Epidermal melanocyte (primary cell): Measurements from ENCODE around the gene TRIM44.

Experiments used
- DNase-seq: peaks from one replicate; pipeline ENCODE4 v3.0.0; 2011; ENCODE audit warnings: low spot score; ENCODE audit not compliant: insufficient read length

The TRIM44 gene, protein sequence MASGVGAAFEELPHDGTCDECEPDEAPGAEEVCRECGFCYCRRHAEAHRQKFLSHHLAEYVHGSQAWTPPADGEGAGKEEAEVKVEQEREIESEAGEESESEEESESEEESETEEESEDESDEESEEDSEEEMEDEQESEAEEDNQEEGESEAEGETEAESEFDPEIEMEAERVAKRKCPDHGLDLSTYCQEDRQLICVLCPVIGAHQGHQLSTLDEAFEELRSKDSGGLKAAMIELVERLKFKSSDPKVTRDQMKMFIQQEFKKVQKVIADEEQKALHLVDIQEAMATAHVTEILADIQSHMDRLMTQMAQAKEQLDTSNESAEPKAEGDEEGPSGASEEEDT

DNA sequence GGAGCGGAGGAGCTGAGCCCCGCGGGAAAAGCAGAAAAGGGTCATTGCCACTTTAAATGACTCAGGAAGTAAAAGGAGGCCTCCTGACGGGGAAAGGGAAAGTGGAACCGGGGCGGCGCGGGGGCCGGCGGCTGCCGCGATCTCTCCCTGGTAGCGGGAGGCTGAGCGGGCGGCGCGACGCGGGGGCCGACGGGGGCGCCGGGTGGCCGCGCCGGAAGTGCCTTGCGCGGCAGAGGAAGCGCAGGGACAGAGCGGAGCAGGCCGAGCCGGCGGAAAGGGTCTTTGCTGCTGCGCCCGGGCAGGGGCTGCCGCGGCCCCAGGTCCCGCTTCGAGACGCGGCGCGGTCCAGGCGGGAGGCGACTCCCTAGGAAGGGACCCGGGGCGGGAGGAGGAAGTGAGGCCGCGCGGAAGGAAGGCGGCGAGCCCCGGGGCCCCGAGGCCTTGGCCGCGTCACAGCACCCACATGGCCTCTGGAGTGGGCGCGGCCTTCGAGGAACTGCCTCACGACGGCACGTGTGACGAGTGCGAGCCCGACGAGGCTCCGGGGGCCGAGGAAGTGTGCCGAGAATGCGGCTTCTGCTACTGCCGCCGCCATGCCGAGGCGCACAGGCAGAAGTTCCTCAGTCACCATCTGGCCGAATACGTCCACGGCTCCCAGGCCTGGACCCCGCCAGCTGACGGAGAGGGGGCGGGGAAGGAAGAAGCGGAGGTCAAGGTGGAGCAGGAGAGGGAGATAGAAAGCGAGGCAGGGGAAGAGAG is at the start of gene TRIM44:
TSS of gene TRIM44 (plus strand) at position 127 of the 759 bp plus-strand sequence. CDS start at position 464, 337 bp downstream.
- peak; percentile 89 for DNase-seq

DNA sequence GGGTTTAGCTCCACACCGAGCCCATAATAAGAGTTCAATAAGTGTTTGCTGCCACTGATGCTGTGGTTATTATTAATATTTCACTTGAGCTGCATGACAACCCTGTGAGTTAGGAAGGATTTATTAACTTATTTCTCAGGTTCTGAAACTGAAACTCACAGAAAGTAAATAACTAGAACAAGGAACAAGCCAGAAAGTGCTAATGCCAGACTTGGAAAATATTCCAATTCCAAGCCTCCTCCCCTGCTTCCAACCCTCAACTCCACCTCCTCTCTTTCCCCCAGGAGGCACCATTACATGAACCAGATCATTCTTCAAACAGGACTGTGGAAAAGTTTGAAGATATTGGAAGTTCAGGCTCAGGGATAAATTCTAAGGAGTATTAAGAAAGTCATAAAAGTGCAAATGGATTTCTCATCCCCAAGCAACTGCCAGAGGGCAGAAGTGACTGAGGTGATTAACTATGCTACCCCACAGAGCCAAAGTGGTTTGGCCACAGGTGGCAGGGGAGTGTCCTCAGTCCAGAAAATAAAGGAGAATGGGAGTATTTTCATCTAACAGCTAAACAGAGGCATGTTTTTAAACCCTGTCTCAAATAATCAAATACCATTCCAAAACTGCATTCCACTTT is 47.5 kb upstream of the TRIM44 start:
- DNase-seq, result no peak

DNA sequence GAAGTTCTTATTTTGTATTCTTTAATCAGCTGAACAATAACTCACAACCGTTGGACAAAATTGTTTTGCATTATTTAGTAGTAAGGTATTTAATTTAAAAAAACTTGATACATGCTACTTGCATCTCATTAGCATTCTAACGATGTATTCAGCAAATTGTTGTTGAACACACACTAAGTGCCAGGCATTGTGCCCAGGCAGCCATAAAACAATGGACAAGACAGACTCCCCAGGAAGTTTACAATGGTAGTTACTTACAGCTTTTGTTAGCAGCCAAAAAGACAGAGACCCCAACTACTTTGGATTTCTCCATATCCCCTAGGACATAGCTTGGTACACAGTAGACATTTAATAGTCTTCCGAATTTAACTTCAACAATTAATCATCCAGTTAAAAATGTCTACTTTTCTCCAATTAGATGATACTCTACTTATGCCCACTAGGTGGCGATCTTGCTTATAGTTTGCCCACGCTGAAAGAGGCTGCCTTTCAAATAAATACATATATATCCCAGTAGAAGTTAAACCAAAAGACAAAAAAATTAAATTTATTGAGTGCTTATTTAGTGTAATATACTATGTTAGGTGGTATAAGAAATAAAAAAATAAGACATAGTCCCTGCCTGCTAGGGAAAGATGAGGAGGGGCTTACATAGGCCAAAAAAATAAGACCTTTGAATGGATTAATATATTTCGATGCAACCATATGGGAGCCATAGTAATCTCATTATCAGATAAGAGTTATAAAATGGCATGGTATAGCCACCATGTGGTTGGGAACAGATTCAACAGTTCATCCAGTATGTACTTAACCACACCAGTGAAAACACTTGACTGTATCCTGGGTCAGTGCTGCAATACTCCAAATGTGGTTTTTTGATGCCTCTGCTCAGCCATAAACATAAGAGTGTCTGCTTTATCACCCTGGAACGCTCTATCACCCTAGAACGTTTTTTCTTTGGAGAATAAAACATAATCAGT is 46.4 kb upstream of the TRIM44 start:
- no peak for DNase-seq

DNA sequence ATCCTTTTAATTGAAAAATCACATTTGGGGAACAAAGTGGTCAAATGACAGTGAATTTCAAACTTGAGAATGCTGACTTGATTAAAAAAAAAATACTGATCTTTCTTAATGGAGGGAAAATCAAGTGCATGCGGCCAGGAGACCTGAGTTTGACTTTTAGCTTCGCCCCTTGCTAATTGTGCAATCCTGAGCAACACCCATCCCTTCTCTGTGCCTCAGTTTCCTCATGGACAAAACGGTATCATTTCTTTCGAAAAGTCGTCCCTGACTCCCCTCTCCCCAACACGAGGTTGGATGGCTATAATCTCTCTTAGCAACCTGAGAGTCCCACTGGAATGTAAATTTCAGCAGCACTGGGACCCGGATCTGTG is 45.3 kb upstream of the TRIM44 start:
- DNase-seq, result no peak

DNA sequence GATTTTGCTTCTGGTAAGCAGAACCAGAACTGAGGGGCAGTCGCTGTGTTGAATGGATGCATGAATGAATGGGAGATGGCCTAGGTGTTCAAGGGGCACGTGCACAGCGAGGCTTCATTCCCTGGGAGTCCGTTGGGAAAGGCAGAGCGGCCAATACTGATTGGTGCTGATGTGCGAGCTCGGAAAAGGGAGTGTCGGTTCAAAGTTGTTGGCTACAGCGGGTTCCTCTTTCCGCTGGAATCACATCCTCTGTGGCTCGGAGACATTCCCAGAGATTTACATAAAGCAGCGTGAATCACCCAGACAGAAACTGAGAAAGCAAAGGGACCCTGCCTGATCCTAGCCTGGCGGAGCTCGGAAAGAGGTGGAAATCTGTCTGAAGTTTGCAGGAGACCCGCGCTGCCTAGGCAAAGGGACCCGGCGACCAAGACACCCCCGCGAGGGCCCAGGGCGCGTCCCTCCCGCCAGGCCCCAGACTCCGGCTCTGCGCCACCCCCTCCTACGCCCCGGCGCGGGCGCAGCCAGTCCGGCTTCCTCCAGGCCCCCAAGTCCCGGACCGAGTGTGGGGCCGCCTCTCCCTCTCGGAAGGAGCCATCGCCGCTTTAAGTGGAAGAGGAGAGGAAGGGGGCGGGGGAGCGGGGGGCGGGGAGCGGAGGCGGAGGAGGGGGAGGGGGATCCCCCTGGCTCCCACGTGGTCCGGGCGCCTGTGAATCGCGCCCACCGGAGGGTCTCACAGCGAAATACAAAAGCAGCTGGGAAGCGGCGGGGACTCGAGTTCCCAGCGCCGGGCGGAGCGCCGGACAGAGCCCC is 44.7 kb upstream of the TRIM44 start, which contains the start of gene FJX1:
TSS of gene FJX1 (plus strand) at position 774 of the 810 bp plus-strand sequence. CDS start 177 bp downstream, outside the sequence.
- peak; percentile 56 for DNase-seq

DNA sequence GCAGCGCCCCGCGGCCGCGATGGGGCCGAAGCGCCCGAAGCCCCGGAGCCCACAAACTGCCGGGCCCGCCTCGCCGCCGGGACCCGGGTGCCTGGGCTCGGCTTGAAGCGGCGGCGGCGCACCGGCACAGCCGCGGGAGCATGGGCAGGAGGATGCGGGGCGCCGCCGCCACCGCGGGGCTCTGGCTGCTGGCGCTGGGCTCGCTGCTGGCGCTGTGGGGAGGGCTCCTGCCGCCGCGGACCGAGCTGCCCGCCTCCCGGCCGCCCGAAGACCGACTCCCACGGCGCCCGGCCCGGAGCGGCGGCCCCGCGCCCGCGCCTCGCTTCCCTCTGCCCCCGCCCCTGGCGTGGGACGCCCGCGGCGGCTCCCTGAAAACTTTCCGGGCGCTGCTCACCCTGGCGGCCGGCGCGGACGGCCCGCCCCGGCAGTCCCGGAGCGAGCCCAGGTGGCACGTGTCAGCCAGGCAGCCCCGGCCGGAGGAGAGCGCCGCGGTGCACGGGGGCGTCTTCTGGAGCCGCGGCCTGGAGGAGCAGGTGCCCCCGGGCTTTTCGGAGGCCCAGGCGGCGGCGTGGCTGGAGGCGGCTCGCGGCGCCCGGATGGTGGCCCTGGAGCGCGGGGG is 44.0 kb upstream of the TRIM44 start:
- DNase-seq, result no peak

DNA sequence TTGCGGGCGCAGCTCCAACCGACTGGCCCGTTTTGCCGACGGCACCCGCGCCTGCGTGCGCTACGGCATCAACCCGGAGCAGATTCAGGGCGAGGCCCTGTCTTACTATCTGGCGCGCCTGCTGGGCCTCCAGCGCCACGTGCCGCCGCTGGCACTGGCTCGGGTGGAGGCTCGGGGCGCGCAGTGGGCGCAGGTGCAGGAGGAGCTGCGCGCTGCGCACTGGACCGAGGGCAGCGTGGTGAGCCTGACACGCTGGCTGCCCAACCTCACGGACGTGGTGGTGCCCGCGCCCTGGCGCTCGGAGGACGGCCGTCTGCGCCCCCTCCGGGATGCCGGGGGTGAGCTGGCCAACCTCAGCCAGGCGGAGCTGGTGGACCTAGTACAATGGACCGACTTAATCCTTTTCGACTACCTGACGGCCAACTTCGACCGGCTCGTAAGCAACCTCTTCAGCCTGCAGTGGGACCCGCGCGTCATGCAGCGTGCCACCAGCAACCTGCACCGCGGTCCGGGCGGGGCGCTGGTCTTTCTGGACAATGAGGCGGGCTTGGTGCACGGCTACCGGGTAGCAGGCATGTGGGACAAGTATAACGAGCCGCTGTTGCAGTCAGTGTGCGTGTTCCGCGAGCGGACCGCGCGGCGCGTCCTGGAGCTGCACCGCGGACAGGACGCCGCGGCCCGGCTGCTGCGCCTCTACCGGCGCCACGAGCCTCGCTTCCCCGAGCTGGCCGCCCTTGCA is 43.3 kb upstream of the TRIM44 start:
- no peak for DNase-seq

DNA sequence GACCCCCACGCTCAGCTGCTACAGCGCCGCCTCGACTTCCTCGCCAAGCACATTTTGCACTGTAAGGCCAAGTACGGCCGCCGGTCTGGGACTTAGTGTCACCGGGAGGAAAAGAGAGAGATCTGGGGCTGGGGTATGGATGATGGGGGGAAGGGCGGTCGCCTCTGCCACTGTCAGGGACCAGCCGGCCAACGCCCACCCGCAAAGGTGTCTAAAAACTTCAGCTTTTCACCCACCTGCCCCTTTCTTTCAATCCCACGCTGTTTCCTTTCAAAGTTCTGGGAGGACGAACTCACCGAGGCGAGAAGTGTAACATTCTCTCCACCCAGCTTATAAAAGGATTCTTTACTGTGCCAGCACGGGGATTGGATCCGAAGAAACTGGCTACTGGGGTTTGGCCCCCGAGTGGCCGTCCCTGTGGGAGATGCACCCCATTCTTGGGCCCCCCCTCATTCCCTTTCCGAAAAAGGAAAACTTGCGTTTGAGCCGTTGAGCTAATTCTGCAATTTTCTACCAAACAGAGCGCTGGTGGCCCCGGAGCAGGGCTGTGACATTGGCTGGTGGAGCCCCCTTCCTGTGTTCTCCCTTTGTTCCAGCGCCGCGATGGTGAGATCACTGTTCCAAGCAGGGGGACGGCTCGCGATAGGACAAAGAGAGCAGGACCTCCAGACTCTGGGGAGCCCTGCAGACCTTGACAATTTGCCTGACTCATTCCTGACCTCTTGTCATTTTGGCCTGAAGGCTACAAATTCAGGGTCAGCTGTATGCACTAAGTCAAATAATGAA is 42.5 kb upstream of the TRIM44 start:
- no peak for DNase-seq

DNA sequence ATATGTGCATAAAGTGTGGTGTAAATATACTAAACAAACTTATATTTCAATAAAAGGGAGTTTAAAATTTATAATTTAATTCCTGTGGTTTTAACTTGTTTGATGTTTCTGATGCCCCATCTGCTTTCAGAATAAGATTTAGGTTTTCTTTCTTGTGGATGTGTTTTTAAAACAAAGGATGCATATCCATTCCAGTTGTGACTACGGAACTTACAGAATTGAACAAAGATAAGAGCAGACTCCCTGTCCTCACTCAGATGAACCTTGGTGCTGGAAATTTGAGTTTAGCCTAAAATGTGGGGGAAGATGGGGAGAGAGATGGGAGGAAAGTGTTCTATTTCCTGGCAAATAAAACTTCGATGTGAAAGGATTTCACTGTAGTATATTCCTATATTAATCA is 41.8 kb upstream of the TRIM44 start:
- DNase-seq, result no peak

DNA sequence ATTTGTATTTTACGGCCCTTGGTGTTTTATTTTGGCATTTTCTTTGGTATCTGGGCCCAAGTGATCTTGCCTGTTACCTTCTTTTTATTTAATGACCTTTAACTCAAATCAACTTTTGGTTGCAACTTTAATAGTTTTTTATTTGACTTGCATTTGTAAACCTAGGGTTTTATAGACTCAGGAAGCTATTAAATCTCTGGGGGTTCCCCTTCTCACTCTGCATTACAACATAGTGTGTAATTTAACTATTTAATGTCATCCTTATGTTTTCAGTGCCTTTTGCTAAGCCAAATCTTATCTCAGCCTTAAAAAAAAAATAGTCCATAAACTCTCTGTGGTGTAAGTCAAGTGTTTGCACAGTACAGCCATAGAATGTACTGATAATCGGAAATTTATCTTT is 41.0 kb upstream of the TRIM44 start:
- no peak for DNase-seq

DNA sequence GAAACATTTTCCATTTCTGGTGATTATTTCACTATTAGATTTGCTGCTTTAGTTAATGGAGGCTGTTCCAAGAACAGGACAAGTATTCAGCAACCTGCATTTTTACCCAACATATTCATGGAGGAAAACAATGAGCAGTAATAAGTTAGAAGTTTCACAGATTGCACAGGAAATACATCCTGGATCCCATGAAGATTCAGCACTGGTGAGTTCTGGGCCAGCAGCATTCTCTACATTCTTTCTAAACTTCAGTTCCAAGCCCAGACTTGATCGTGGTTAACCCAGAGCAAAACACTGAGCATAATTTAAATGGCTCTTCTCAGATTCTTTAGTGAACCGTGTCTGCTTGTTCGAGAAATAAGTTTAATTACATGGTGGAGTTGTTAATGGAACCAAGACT is 40.5 kb upstream of the TRIM44 start:
- DNase-seq, result peak; percentile 70

DNA sequence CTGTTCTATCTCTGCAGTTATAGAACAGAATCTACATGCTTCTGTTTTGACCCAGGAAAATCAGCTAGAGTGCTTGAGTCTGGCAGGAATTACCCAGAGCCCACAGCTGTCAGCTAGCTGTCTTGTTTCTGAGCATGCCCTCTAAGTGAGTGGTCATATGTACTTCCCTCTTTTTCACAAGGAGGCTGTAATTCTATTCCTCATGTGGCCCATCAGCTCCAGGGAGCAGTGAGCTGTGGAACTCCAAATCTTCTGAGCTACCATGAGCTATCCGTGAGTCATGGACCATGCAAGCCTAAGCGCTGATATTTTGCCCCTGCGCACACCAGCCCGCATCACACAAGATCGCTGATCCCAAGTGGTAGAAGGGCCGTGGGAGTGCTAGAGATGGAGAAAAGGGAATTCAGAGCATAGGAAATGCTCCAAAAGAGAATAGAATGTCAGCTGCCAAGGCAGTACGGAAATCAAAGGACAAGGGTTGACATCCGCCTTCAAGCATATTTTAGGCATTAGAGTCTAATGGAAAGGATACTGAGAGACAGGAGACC is 38.9 kb upstream of the TRIM44 start:
- no peak for DNase-seq

DNA sequence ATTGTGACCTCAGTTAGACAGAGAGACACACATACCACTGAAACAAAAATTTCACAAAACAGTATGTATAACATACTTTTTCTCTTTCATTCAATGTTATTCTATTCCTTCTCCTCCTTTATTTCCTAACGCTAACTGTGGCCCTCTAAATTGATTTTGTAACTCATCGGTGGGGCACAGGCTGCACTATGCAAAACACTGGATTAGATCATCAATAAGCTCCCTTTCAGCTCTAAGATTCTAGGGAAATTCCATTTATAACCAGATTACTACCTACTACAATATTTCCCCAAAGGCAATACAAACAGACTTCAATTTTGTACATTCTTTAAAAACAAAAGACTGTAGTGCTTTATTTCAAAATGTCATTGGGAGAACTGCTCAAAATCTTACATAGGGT is 38.3 kb upstream of the TRIM44 start:
- DNase-seq, result no peak

DNA sequence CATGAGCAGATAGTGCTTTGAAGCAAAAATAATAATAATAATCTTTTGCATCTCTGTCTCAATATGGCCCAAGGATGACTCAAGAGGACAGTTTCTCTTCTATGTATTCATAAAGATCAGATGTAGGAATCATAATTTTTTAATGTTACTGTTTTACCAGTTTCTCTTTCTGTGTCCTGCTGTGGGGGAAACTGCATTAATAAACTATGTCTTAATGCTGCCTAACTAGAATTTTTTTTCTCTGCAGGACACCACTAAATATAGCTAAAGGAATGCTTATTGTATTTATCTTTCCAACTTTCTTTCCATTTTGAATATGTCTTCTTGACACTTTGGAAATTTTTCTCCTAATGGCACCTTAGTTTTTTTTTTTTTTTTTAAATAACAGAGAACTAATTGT is 37.8 kb upstream of the TRIM44 start:
- no peak for DNase-seq

DNA sequence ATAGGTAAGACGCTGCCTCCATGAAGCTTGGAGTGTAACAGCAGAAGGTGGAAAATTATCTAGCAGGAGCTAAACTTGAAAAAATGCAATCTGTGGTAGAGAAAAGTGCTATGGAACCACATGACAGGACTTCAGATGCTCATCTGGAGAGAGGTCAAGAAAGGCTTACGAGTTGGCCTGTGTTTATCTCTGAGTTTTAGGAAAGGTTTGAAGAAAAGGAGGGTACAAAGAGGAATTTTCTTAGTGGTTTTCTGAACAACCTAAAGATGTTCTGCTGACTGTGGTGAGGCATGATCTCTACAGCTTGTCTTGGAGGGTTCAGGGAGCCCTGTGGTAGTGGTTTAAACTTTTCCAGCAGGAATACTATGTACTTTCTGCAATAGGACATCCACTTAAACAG is 36.1 kb upstream of the TRIM44 start:
- no peak for DNase-seq

DNA sequence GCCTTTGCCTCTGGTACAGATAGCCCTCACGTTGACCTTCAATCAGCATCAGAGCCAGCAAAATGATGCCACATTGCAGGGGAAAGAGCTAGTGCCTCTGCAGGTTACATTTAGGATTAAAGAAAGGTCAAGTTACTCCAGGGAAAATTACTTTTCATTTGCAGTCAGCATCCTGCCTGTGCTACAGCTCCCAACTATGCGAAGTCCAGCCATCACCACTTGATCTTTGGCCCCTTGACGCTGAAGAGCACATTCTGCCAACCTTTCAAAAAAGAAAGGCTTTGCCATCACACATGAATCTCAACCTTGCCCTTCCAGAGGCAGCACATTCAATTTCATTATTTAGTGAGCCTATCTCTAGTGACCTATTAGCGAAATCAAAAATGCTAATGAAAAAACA is 33.1 kb upstream of the TRIM44 start:
- DNase-seq, result no peak

DNA sequence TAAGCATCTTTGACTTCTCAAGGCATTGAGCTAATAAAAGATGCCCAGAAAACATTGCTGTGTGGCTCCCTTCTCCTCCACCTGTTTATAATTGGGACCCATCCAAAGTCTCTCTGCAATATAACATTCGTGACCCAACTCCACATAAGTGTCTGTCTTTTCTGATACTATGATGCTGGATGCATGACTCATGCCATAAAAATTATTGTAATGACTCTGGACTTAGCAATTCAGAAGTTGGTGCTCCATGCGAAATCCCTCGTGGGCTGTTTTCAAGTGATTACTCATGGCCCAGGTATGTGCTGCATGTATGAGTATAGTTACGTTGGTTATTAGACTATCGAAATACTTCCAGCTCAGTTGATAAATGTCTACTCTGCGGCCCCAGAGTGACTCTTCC is 32.7 kb upstream of the TRIM44 start:
- no peak for DNase-seq

DNA sequence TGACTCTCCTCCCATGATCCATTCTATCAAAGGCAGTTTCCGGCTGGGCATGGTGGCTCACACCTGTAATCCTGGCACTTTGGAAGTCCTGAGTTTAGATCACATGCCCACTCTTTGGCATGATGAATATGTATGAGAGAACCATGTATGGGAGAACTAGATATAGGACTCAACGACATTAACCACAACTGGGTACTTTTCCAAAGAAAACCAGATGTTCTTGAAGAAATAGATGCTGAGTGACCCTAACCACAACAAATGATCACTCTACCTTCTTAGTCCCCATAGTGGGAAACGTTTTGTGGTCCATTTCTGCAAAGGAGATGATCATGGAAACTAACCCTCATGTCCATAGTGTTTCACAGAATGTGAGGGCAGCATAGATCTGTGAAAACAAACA is 30.7 kb upstream of the TRIM44 start:
- DNase-seq, result no peak
